NCI-H2227 treated with DMSO at 0.1 percent for 48 hours (cell line): ENCODE data around the gene TRPV3.
"Not testable (repeated sequence)": the region's sequence is repeated elsewhere in the genome, so short reads cannot be mapped to it uniquely, and the experiment has no call there.

ENCODE experiments used
- DNase-seq: peaks from one replicate; lab custom pipeline; 2025; lab: John Stamatoyannopoulos, UW

Gene TRPV3

GRCh38 chr17:3524024-3524423, 33.6 kb downstream of the TRPV3 start:
- no peak for DNase-seq

GRCh38 chr17:3519472-3519871, 38.1 kb downstream of the TRPV3 start:
- not testable (repeated sequence) for DNase-seq

- no peak for DNase-seq
These were observed 42.7 kb downstream of the TRPV3 start for GRCh38 chr17:3514873-3515272.

GRCh38 chr17:3514167-3514566, 43.4 kb downstream of the TRPV3 start:
- not testable (repeated sequence) for DNase-seq

- no peak for DNase-seq
These were observed 44.1 kb downstream of the TRPV3 start for GRCh38 chr17:3513305-3514035.

- DNase-seq = no peak
These were observed 45.0 kb downstream of the TRPV3 start for GRCh38 chr17:3512505-3513171.

- no peak for DNase-seq
These were observed 45.6 kb downstream of the TRPV3 start for GRCh38 chr17:3511852-3512504.

- no peak for DNase-seq
These were observed 47.5 kb downstream of the TRPV3 start for GRCh38 chr17:3510090-3510489.

- no peak for DNase-seq
These were observed 49.7 kb downstream of the TRPV3 start for GRCh38 chr17:3507869-3508268.

- no peak for DNase-seq
These were observed 50.5 kb downstream of the TRPV3 start for GRCh38 chr17:3507071-3507470.

GRCh38 chr17:3506054-3506453, 51.6 kb downstream of the TRPV3 start:
- no peak for DNase-seq

- DNase-seq = no peak
These were observed 52.6 kb downstream of the TRPV3 start for GRCh38 chr17:3505008-3505407.

- DNase-seq = no peak
These were observed 54.3 kb downstream of the TRPV3 start for GRCh38 chr17:3503285-3503684.

- DNase-seq = no peak
These were observed 55.1 kb downstream of the TRPV3 start for GRCh38 chr17:3502466-3502865.

GRCh38 chr17:3501344-3501743, 56.3 kb downstream of the TRPV3 start:
- DNase-seq = no peak

- no peak for DNase-seq
These were observed 60.5 kb downstream of the TRPV3 start for GRCh38 chr17:3497101-3497500.

GRCh38 chr17:3485481-3486068, 72.0 kb downstream of the TRPV3 start:
- no peak for DNase-seq

- no peak for DNase-seq
These were observed 74.8 kb downstream of the TRPV3 start for GRCh38 chr17:3482852-3483251.

- DNase-seq = no peak
These were observed 77.6 kb downstream of the TRPV3 start for GRCh38 chr17:3479988-3480387.

- no peak for DNase-seq
These were observed 81.6 kb downstream of the TRPV3 start, which contains the start of gene ASPA for GRCh38 chr17:3475812-3476610. TSS of gene ASPA (plus strand) at chr17:3475997. CDS start at chr17:3476160, 163 bp downstream.

GRCh38 chr17:3475251-3475685, 82.3 kb downstream of the TRPV3 start:
- DNase-seq = no peak

- DNase-seq = no peak
These were observed 83.4 kb downstream of the TRPV3 start for GRCh38 chr17:3474212-3474611.
